Stomach (tissue), 4 donors: ENCODE data around the gene CNPY4.

Experiments
- EP300 ChIP-seq: sonication (generic); formaldehyde crosslinking; IDR thresholded peaks from one replicate; pipeline ENCODE4 v1.6.1; 2017; ENCODE audit warnings: antibody characterized with exemption
- TF ChIP-seq, protein P1 (sequence below), 7 experiments: fragments of 450-650 bp in 4 of 7; fragments of 200-600 bp in 3 of 7; sonication (generic) in 3 of 7; IDR thresholded peaks; one replicate each; pipeline ENCODE4 v1.5.1; 2016 to 2019; ENCODE audit warnings: antibody characterized with exemption in 7 of 7, control low read depth in 2 of 7, mild to moderate bottlenecking in 1 of 7

DNA sequence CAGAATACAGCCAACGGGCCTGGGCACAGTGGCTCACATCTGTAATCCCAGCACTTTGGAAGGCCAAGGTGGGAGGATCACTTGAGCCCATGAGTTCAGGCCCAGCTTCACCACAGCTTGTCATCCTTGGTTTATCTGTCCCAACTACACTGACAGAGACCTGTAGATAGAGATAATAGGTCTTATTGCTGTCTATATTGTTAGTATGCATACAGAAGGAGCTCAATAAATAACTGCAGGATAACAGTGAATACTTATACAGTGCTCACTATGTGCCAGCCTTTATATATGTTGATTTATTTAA is 1.3 kb downstream of the CNPY4 start:
- TF ChIP-seq, protein P1, sequence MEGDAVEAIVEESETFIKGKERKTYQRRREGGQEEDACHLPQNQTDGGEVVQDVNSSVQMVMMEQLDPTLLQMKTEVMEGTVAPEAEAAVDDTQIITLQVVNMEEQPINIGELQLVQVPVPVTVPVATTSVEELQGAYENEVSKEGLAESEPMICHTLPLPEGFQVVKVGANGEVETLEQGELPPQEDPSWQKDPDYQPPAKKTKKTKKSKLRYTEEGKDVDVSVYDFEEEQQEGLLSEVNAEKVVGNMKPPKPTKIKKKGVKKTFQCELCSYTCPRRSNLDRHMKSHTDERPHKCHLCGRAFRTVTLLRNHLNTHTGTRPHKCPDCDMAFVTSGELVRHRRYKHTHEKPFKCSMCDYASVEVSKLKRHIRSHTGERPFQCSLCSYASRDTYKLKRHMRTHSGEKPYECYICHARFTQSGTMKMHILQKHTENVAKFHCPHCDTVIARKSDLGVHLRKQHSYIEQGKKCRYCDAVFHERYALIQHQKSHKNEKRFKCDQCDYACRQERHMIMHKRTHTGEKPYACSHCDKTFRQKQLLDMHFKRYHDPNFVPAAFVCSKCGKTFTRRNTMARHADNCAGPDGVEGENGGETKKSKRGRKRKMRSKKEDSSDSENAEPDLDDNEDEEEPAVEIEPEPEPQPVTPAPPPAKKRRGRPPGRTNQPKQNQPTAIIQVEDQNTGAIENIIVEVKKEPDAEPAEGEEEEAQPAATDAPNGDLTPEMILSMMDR (IDR thresholded peaks at IDR 0.05): no peak
- TF ChIP-seq EP300: no peak
